ENCODE data around the gene CDKN2D.

DNA sequence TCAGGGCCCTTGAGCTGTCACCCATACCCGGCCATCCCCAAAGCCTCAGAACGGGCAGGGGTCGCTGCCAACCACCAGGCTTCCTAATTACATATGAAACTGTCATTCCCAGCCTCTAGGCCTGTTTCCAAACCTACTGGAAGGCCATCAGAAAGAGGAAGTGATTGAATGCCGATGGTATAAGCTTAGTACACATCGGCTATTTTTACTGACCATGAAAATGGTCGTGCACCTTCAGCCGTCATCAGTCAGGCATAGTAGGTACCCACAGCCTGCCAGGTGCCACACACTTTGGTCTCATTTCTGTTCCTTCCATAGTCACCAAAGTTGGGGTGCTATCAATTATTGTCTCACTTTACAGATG is 13.2 kb downstream of the CDKN2D start:
- TF ChIP-seq EP300 (IDR thresholded peaks at IDR 0.05): no peak
- TF ChIP-seq, protein P1, sequence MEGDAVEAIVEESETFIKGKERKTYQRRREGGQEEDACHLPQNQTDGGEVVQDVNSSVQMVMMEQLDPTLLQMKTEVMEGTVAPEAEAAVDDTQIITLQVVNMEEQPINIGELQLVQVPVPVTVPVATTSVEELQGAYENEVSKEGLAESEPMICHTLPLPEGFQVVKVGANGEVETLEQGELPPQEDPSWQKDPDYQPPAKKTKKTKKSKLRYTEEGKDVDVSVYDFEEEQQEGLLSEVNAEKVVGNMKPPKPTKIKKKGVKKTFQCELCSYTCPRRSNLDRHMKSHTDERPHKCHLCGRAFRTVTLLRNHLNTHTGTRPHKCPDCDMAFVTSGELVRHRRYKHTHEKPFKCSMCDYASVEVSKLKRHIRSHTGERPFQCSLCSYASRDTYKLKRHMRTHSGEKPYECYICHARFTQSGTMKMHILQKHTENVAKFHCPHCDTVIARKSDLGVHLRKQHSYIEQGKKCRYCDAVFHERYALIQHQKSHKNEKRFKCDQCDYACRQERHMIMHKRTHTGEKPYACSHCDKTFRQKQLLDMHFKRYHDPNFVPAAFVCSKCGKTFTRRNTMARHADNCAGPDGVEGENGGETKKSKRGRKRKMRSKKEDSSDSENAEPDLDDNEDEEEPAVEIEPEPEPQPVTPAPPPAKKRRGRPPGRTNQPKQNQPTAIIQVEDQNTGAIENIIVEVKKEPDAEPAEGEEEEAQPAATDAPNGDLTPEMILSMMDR (IDR thresholded peaks at IDR 0.05): no peak
